ENCODE data around the gene BACE1.

BACE1 gene

GRCh38 chr11:117316197-117316961 lies at the start of gene BACE1:
TSS of gene BACE1 (minus strand) at chr11:117316256. CDS start at chr11:117315795, 461 bp downstream.
- TF ChIP-seq, protein P1, sequence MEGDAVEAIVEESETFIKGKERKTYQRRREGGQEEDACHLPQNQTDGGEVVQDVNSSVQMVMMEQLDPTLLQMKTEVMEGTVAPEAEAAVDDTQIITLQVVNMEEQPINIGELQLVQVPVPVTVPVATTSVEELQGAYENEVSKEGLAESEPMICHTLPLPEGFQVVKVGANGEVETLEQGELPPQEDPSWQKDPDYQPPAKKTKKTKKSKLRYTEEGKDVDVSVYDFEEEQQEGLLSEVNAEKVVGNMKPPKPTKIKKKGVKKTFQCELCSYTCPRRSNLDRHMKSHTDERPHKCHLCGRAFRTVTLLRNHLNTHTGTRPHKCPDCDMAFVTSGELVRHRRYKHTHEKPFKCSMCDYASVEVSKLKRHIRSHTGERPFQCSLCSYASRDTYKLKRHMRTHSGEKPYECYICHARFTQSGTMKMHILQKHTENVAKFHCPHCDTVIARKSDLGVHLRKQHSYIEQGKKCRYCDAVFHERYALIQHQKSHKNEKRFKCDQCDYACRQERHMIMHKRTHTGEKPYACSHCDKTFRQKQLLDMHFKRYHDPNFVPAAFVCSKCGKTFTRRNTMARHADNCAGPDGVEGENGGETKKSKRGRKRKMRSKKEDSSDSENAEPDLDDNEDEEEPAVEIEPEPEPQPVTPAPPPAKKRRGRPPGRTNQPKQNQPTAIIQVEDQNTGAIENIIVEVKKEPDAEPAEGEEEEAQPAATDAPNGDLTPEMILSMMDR (IDR thresholded peaks at IDR 0.05; ENCODE audit: control insufficient read depth, extremely low read depth, insufficient read depth), result peak; percentile 62
- peak within 1 kb of the TSS; percentile 75 for H3K4me3 ChIP-seq (ENCODE audit: low read depth, low read length)
- peak; percentile 25 for DNase-seq (ENCODE audit: low read depth)

DNA sequence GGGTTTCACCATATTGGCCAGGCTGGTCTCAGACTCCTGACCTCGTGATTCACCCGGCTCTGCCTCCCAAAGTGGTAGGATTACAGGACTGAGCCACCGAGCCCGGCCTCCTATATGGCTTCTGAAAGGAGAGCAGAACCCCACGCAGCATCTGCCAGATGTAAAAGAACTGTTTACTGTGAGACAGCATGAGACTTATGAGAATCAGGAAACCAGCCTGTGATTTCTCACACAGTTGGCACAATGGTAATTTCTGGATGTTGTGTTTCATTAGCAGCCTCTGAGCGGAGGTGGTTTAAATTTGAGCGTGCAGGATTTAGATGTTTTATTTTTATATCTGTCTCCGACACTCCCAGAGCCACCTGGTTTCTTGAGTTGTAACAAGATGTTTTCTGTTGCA lies 45.4 kb upstream of the BACE1 start:
- H3K4me3 ChIP-seq (ENCODE audit: low read depth, low read length), result no peak overlapping the region
- TF ChIP-seq, protein P1 (IDR thresholded peaks at IDR 0.05; ENCODE audit: control insufficient read depth, extremely low read depth, insufficient read depth), result no peak
- DNase-seq (ENCODE audit: low read depth), result no peak

- no peak for DNase-seq (ENCODE audit: low read depth)
- TF ChIP-seq, protein P1 (IDR thresholded peaks at IDR 0.05; ENCODE audit: control insufficient read depth, extremely low read depth, insufficient read depth), result no peak
- H3K4me3 ChIP-seq (ENCODE audit: low read depth, low read length), result no peak overlapping the region
Observed at GRCh38 chr11:117356126-117356890, 40.3 kb upstream of the BACE1 start.

GRCh38 chr11:117354550-117354949 lies 38.5 kb upstream of the BACE1 start:
- TF ChIP-seq, protein P1 (IDR thresholded peaks at IDR 0.05; ENCODE audit: control insufficient read depth, extremely low read depth, insufficient read depth), result no peak
- DNase-seq (ENCODE audit: low read depth), result no peak
- H3K4me3 ChIP-seq (ENCODE audit: low read depth, low read length), result no peak overlapping the region

GRCh38 chr11:117345039-117345438 lies 29.0 kb upstream of the BACE1 start:
- H3K4me3 ChIP-seq (ENCODE audit: low read depth, low read length), result no peak overlapping the region
- DNase-seq (ENCODE audit: low read depth), result no peak
- TF ChIP-seq, protein P1 (IDR thresholded peaks at IDR 0.05; ENCODE audit: control insufficient read depth, extremely low read depth, insufficient read depth), result no peak

DNA sequence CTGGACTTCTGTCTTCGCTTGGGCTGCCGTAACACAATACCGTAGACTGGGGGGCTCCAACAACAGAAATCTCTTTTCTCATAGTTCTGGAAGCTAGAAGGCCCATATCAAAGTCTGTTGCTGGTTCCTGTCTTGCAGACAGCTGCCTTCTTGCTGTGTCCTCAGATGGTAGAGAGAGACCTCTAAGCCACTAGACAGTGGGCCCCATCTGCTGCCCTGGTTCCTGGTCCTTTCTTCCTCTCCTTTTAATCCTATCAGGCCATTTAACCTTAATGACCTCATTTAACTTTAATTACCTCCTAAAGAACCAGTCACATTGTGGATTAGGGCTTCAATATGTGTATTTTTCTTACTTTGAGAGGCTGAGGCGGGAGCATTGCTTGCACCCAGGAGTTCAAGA lies 21.0 kb upstream of the BACE1 start:
- H3K4me3 ChIP-seq (ENCODE audit: low read depth, low read length), result no peak overlapping the region
- TF ChIP-seq, protein P1 (IDR thresholded peaks at IDR 0.05; ENCODE audit: control insufficient read depth, extremely low read depth, insufficient read depth), result no peak
- DNase-seq (ENCODE audit: low read depth), result no peak

Data from LNCaP clone FGC (cell line).